Choroid plexus epithelial cell (primary cell): ENCODE results near the gene GSTM4.

Experiments
- DNase-seq: peaks from one replicate; pipeline ENCODE4 v3.0.0-alpha.2; 2010; ENCODE audit warnings: low read depth
- H3K4me3 ChIP-seq: 2 replicates; pipeline ENCODE4 v1.5.1; 2011; ENCODE audit warnings: low read depth, mild to moderate bottlenecking, control low read depth, low read length, moderate library complexity
- TF ChIP-seq, protein P1 (sequence below): conservative IDR thresholded peaks from 2 replicates; pipeline ENCODE4 v1.5.1; 2011; ENCODE audit warnings: low read depth, mild to moderate bottlenecking, control low read depth, inconsistent platforms, low read length, moderate library complexity

Gene GSTM4

GRCh38 chr1:109616391-109616790 is 39.5 kb upstream of the GSTM4 start:
- DNase-seq = no peak
- TF ChIP-seq, protein P1, sequence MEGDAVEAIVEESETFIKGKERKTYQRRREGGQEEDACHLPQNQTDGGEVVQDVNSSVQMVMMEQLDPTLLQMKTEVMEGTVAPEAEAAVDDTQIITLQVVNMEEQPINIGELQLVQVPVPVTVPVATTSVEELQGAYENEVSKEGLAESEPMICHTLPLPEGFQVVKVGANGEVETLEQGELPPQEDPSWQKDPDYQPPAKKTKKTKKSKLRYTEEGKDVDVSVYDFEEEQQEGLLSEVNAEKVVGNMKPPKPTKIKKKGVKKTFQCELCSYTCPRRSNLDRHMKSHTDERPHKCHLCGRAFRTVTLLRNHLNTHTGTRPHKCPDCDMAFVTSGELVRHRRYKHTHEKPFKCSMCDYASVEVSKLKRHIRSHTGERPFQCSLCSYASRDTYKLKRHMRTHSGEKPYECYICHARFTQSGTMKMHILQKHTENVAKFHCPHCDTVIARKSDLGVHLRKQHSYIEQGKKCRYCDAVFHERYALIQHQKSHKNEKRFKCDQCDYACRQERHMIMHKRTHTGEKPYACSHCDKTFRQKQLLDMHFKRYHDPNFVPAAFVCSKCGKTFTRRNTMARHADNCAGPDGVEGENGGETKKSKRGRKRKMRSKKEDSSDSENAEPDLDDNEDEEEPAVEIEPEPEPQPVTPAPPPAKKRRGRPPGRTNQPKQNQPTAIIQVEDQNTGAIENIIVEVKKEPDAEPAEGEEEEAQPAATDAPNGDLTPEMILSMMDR = no peak
- no peak overlapping the region for H3K4me3 ChIP-seq

- TF ChIP-seq, protein P1 = peak; percentile 4
- H3K4me3 ChIP-seq = no peak overlapping the region
- DNase-seq = peak; percentile 94
Measured at GRCh38 chr1:109617291-109617801, 38.6 kb upstream of the GSTM4 start.

DNA sequence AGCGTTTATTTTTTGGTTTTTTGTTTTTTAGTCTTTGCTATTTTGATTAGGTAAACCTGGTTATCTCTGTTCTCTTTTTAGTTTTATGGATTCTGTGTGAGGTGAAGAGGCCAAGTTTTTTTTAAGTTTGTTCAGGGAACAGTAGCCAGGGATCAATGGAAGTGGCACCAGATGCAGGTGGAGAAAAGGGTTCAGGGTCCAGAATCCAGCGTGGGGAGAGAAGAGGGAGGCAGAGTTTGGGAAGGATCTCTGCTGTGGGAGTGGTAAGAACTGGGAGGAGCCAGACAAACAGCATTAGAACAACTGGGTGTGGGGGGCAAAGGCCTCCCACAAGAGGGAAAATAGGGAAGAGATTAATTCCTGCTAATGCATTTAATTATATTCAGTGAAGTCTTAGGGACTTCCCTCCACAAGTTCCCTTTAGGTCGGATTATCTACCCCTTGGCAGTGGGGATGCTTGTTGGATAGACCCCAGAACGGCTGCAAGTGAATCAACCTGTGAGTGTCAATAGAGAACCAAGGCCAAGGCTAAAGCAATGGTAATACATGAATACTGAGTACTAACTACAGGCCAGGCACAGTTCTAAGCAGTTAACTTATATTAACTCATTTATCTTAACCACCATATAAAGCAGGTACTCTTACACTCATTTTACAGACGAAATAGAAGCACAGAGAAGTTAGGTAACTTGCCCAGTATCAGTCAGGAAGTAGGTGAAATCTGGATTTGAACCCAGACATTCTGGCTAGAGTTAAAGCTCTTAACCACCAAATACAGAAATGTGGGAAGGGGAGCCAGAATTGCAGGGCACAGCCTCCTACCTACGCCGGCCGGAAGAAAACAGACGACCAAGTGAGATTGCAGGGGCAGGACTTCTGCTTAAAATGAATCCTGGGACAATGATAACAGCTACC is 37.0 kb upstream of the GSTM4 start:
- DNase-seq = no peak
- TF ChIP-seq, protein P1 = no peak
- peak overlapping the region; percentile 93 for H3K4me3 ChIP-seq

GRCh38 chr1:109619576-109620400 is 36.1 kb upstream of the GSTM4 start, which contains the start of the genes AMPD2 and GNAT2:
Gene AMPD2, plus strand, starts transcription at chr1:109619837. Its CDS starts 1,339 bp downstream, at chr1:109621176.
Gene GNAT2, minus strand, starts transcription at chr1:109619616. Its CDS starts 6,746 bp downstream, at chr1:109612870.
- TF ChIP-seq, protein P1 = no peak
- peak within 1 kb of the TSS; percentile 93 for H3K4me3 ChIP-seq

DNA sequence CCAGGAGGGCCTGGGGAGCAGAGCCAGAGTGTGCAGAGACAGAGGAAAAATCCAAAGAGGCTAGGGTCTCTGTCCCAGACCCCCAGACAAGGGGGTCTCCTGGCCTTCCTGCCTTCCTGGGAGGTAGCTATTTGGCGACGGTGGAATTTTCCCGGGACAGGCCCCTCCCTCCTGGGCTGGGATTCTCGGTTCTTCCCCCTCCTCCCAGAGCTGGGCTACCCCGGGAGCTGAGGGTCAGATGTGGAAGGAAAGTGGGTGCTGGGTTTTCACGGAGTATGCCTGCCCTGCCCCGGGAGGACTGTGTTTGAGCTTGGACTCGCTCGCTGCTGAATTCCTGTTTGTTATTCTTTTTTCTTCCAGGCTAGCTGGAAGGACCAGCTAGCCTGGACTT is 35.5 kb upstream of the GSTM4 start:
- peak; percentile 54 for DNase-seq
- TF ChIP-seq, protein P1 = no peak
- H3K4me3 ChIP-seq = peak overlapping the region; percentile 93

More at GRCh38 chr1:109619576-109620400, 36.1 kb upstream of the GSTM4 start, which contains the start of the genes AMPD2 and GNAT2:
- DNase-seq = peak; percentile 88

GRCh38 chr1:109620841-109621286 is 35.0 kb upstream of the GSTM4 start:
- DNase-seq = peak; percentile 96
- peak overlapping the region; percentile 93 for H3K4me3 ChIP-seq
- TF ChIP-seq, protein P1 = no peak
